WTC11 (cell line): Measurements from ENCODE around the gene WDR27.

ENCODE experiments used
- ARID4B ChIP-seq: sonication (generic); formaldehyde crosslinking; IDR thresholded peaks from 2 replicates; pipeline ENCODE4 v1.8.0; 2023; ENCODE audit warnings: missing genetic modification reagents, mild to moderate bottlenecking, borderline replicate concordance
- CREM ChIP-seq: sonication (generic); formaldehyde crosslinking; IDR thresholded peaks from 2 replicates; pipeline ENCODE4 v1.8.1; 2022; ENCODE audit warnings: mild to moderate bottlenecking, missing genetic modification reagents, moderate library complexity
- CTCF ChIP-seq: fragments of 200-600 bp; IDR thresholded peaks from 2 replicates; pipeline ENCODE4 v1.8.0; 2022; ENCODE audit warnings: antibody characterized with exemption
- ELF4 ChIP-seq: sonication (generic); formaldehyde crosslinking; IDR thresholded peaks from 2 replicates; pipeline ENCODE4 v1.8.1; 2022; ENCODE audit warnings: low read depth, mild to moderate bottlenecking, moderate library complexity, missing genetic modification reagents
- ESRRA ChIP-seq: sonication (generic); formaldehyde crosslinking; IDR thresholded peaks from 2 replicates; pipeline ENCODE4 v1.8.1; 2022; ENCODE audit warnings: mild to moderate bottlenecking, missing genetic modification reagents, borderline replicate concordance
- ETV6 ChIP-seq: sonication (generic); formaldehyde crosslinking; IDR thresholded peaks from 2 replicates; pipeline ENCODE4 v1.8.1; 2022; ENCODE audit warnings: mild to moderate bottlenecking, missing genetic modification reagents
- FOXJ3 ChIP-seq: sonication (generic); formaldehyde crosslinking; IDR thresholded peaks from 2 replicates; pipeline ENCODE4 v1.9.0; 2021; ENCODE audit warnings: missing genetic modification reagents, mild to moderate bottlenecking, borderline replicate concordance
- FOXP4 ChIP-seq: sonication (generic); formaldehyde crosslinking; IDR thresholded peaks from 2 replicates; pipeline ENCODE4 v1.8.0; 2022; ENCODE audit warnings: mild to moderate bottlenecking, missing genetic modification reagents
- JUN ChIP-seq: sonication (generic); formaldehyde crosslinking; IDR thresholded peaks from 2 replicates; pipeline ENCODE4 v1.8.0; 2023; ENCODE audit warnings: mild to moderate bottlenecking, missing genetic modification reagents
- NFYB ChIP-seq: sonication (generic); formaldehyde crosslinking; conservative IDR thresholded peaks from 2 replicates; pipeline ENCODE4 v1.8.0; 2022; ENCODE audit warnings: low read depth, missing genetic modification reagents
- ZMAT4 ChIP-seq: fragments of 250-450 bp; sonication (Bioruptor Pico); IDR thresholded peaks from 2 replicates; pipeline ENCODE4 v1.9.0; 2021; ENCODE audit warnings: mild to moderate bottlenecking
- ZNF263 ChIP-seq: sonication (generic); formaldehyde crosslinking; IDR thresholded peaks from 2 replicates; pipeline ENCODE4 v1.8.1; 2022; ENCODE audit warnings: low read depth, mild to moderate bottlenecking, moderate library complexity, missing genetic modification reagents

- no peak for TF ChIP-seq FOXJ3 (CRISPR knock-in tag)
- TF ChIP-seq ZNF263 (CRISPR knock-in tag): no peak
- TF ChIP-seq CTCF: no peak
- TF ChIP-seq NFYB (CRISPR knock-in tag): no peak
- TF ChIP-seq FOXP4 (CRISPR knock-in tag): no peak
- TF ChIP-seq JUN: no peak
- no peak for TF ChIP-seq ESRRA
- TF ChIP-seq CREM (CRISPR knock-in tag): no peak
- no peak for TF ChIP-seq ARID4B
- no peak for TF ChIP-seq ETV6 (CRISPR knock-in tag)
- no peak for TF ChIP-seq ELF4 (CRISPR knock-in tag)
- TF ChIP-seq ZMAT4 (CRISPR knock-in tag): no peak
These were observed 77.9 kb downstream of the WDR27 start for GRCh38 chr6:169623975-169624374.
